Transverse colon (tissue), 4 donors: ENCODE measurements around the gene RIPOR3. TPM values are rescaled to one million over a fixed set of nuclear protein-coding genes. Genes with fewer than 3 reads are reported as not detected.

Experiments used
- DNase-seq: peaks from one replicate; pipeline ENCODE4 v3.0.0-alpha.2; 2019
- H3K27ac ChIP-seq, 4 donors: fragments of 200-600 bp; sonication (generic); 2 replicates each; pipeline ENCODE4 v1.5.1; 2016 to 2018; ENCODE audit warnings: inconsistent platforms in 4 of 4
- H3K27me3 ChIP-seq: fragments of 200-600 bp; sonication (generic); 2 replicates; pipeline ENCODE4 v1.5.1; 2017; ENCODE audit warnings: inconsistent platforms
- H3K36me3 ChIP-seq, 4 donors: fragments of 200-600 bp; sonication (generic); 2 replicates each; pipeline ENCODE4 v1.5.1; 2017 to 2019; ENCODE audit warnings: inconsistent platforms in 4 of 4
- H3K4me1 ChIP-seq, 4 donors: fragments of 200-600 bp; sonication (generic); 2 replicates each; pipeline ENCODE4 v1.5.1; 2017 to 2020; ENCODE audit warnings: inconsistent platforms in 4 of 4
- H3K4me3 ChIP-seq, 4 donors: fragments of 200-600 bp; sonication (generic); 1 replicate in 1 of 4; 2 replicates in 3 of 4; pipeline versions ENCODE4 v1.5.1 to v1.6.1; 2017 to 2019; ENCODE audit warnings: inconsistent platforms in 4 of 4
- H3K9me3 ChIP-seq, 2 donors: fragments of 200-600 bp; sonication (generic); 2 replicates each; pipeline ENCODE4 v1.5.1; 2017 to 2019; ENCODE audit warnings: inconsistent platforms in 2 of 2
- CTCF ChIP-seq, 5 experiments: fragments of 200-600 bp in 3 of 5; fragments of 450-650 bp in 2 of 5; sonication (generic) in 3 of 5; IDR thresholded peaks; 1 replicate in 2 of 5; 2 replicates in 3 of 5; pipeline ENCODE4 v1.5.1; 2016 to 2017; ENCODE audit warnings: antibody characterized with exemption in 5 of 5, inconsistent platforms in 3 of 5, mild to moderate bottlenecking in 2 of 5, moderate library complexity in 1 of 5
- EP300 ChIP-seq: sonication (generic); formaldehyde crosslinking; IDR thresholded peaks from one replicate; pipeline ENCODE4 v1.6.1; 2017; ENCODE audit warnings: antibody characterized with exemption, low read depth
- POLR2A ChIP-seq: fragments of 450-650 bp; IDR thresholded peaks from one replicate; pipeline ENCODE4 v1.6.1; 2016; ENCODE audit warnings: antibody characterized with exemption, mild to moderate bottlenecking, moderate library complexity
- POLR2AphosphoS5 ChIP-seq, 3 donors: sonication (generic); formaldehyde crosslinking; IDR thresholded peaks; one replicate each; pipeline ENCODE4 v1.6.1; 2016; ENCODE audit warnings: antibody characterized with exemption in 3 of 3
- WGBS, 2 donors: methylation state at CpG; one replicate each; pipeline ENCODE4 v1.1.5; 2018; ENCODE audit warnings: low coverage in 1 of 2; 5-methylcytosine and 5-hydroxymethylcytosine counted together
- in situ Hi-C, 4 donors: fragments of 200-750 bp; cut with MboI; loops; one replicate each; pipeline versions ENCODE4 v1.15.0 to v1.15.1; 2017; ENCODE audit warnings: low sequenced_read_pairs in 3 of 4, low pct_ligation_motif_present in 1 of 4, low pct_unique_long_range_greater_than_20kb in 1 of 4
- intact Hi-C: fragments of 100-400 bp; cut with DNase I; formaldehyde crosslinking; loops from one replicate; pipeline ENCODE4 v1.15.1; 2023; ENCODE audit warnings: low total_unique reads
- total RNA-seq, 4 donors: library from RNA; depleted of rRNA; stranded (reverse); fragments of >200 nt; gene quantifications; one replicate each; pipeline ENCODE4 v1.1.0, GENCODE V29; 2016

Gene RIPOR3
- total RNA-seq, 4 donors from 2014 or later = 4.6 to 15.7 (median 8.7) TPM

DNA sequence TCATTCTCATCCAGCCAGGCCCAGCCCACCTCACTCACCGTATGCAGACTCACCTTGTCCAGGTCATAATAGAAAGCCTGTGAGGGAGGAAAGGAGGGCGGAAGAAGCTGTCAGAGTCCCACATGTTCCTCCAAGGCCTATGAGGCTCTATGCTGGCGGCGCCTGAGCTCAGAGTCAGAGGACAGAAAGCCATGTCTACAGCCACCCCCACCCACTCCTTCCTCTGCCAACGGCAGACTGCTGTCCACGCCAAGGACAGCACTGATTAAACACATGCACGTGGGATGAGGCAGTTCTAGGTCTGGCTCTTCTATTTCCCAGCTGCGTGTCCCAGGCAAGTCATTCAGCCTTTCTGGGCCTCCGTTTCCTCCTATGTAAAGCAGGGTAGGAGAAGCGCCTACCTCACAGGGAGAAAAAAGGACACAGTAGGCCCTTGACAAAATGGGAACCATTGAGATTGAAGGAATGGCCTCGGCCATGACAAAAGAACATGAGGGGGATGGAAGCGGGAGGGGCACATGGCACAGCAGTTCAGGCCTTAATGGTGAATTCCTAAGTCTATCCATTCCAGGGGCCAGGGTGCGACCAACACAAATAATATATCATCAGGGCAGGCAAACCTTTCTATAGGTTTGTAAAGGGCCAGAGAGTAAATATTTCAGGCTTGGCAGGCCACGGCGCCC is 80.1 kb downstream of the RIPOR3 start:
- Histone ChIP-seq H3K27ac (no peak overlapping the region), H3K4me1 (no peaks in the 10 kb centered on the region), H3K36me3 (no peaks in the 10 kb centered on the region), H3K27me3 (no peaks in the 10 kb centered on the region), H3K9me3 (no peaks in the 10 kb centered on the region), H3K4me3 (no peak overlapping the region)
- intact Hi-C loops (no loop called here), in situ Hi-C loops (no loop called here)
- no peak for DNase-seq
- TF ChIP-seq EP300 (no peak), POLR2A (no peak), POLR2AphosphoS5 (IDR thresholded peaks at IDR 0.05) (no peak), CTCF (IDR thresholded peaks at IDR 0.05) (no peak)
- 69% methylated on average over 15 of the region's 15 CpGs; no CpG with 5 or more reads in 1 of the 2 donors for WGBS, 2 donors

DNA sequence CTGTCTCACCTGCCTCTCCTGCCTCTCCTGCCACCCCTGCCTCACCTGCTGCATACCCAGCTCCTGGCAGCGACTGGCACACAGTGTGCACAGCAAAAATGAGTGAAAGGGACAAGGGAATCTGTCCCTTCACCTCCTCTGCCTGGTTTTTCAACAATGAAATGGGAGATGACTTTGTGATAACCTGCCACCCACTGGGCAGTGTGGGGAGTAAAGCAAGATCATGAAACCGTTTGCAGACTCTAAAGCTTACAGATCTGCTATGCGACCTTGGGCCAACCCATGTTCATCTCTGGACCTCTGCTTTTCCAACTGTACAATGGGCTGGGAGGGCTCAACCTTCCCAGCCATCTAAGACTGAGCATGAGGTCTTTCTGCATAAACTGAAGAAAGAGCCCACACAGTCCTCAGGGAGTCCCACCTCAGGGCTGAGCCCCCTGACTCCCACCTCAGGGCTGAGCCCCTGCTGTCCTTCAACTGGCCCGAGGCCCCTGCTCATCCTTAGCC is 81.1 kb downstream of the RIPOR3 start:
- no peak overlapping the region for H3K4me3 ChIP-seq
- in situ Hi-C loops = no loop called here
- TF ChIP-seq POLR2AphosphoS5 (IDR thresholded peaks at IDR 0.05) (no peak), POLR2A (no peak)
- H3K9me3 ChIP-seq = no peaks in the 10 kb centered on the region
- H3K27me3 ChIP-seq = no peaks in the 10 kb centered on the region
- intact Hi-C loops = no loop called here
- no peaks in the 10 kb centered on the region for H3K4me1 ChIP-seq
- H3K36me3 ChIP-seq = no peaks in the 10 kb centered on the region
- H3K27ac ChIP-seq = no peak overlapping the region
- 40 to 65% methylated on average over 1 to 4 of the region's 4 CpGs for WGBS, 2 donors
- DNase-seq = no peak

DNA sequence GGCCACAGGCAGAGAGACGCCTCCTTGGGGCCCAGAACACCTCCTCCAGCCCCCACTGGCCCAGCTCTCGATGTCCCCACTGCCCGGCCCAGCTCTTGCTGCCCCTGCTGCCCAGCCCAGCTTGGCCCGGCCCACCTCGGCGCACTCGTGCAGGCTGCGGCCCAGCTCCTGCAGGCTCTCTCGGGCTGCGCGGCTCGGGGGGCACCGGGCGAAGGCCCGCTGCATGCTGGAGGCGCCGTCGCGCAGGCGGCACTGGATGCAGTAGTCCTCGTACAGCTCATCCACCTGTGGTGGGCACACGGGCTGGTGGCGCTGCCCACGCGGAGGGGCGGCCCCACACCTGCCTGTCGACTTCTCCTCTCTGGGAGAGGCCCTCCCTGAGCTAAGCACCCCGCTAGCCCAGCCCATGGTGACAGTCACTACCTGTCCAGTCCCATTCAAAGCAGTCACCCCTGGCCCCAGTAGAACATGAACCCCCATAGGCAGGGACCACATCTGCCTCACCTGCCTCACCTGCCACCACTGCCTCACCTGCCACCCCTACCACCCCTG is 81.8 kb downstream of the RIPOR3 start:
- in situ Hi-C loops = no loop called here
- intact Hi-C loops = no loop called here
- no peaks in the 10 kb centered on the region for H3K36me3 ChIP-seq
- H3K27ac ChIP-seq = no peak overlapping the region
- H3K4me3 ChIP-seq = no peak overlapping the region
- TF ChIP-seq POLR2AphosphoS5 (IDR thresholded peaks at IDR 0.05) = no peak
- no peaks in the 10 kb centered on the region for H3K4me1 ChIP-seq
- no peaks in the 10 kb centered on the region for H3K9me3 ChIP-seq
- no peaks in the 10 kb centered on the region for H3K27me3 ChIP-seq
- 80% methylated on average over 3 of the region's 28 CpGs; no CpG with 5 or more reads in 1 of the 2 donors for WGBS, 2 donors
- no peak for DNase-seq

- in situ Hi-C loops = no loop called here
- 92% methylated on average over 12 of the region's 13 CpGs; no CpG with 5 or more reads in 1 of the 2 donors for WGBS, 2 donors
- no peak overlapping the region for H3K27ac ChIP-seq
- no peaks in the 10 kb centered on the region for H3K36me3 ChIP-seq
- intact Hi-C loops = no loop called here
- H3K4me3 ChIP-seq = no peak overlapping the region
- H3K27me3 ChIP-seq = no peaks in the 10 kb centered on the region
- H3K9me3 ChIP-seq = no peaks in the 10 kb centered on the region
- no peak for TF ChIP-seq POLR2A
- no peaks in the 10 kb centered on the region for H3K4me1 ChIP-seq
- DNase-seq = no peak
These were observed 82.6 kb downstream of the RIPOR3 start for GRCh38 chr20:50608750-50609104.

DNA sequence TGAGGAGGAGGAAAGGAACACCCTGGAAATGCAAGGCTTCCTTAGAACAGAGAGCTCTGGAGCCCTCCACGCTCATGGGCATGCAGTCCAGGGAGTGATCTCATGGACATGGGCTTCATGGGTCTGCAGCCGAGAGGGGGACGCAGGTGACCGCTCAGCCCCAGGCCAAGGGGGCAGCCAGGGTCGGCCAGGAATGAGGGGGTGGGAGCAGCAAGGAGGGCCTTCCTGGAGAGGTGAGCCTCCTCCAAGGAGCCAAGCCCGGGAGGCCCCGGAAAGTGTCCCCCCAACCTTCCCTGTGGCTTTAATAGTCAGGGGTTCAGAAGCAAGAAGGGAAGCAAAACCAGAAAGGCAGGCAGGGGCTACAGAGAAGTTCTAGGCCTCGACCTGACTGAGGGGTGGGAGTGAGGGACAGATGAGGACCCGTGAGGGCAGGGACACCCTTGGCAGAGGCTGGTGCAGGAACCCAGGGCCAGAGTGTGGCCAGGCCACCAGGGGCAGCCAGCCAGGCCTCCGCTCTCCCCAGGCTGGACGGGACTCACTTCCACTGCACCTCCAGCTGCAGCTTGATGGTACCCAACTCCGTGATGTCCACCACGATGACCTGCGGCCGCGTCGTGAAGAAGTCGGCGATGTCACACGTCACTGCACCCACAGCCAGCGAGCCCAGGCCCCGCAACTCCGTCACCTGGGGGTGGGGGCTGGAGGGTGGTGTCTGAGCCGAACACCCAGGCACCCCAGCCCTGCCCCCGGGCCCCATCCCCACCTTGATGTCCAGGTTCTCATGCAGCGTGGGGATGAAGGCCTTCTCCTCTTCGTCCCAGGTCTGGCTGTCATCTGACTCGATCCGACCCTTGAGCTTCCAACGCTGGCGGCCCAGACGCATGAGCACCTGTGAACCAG is 83.2 kb downstream of the RIPOR3 start:
- in situ Hi-C loops = no loop called here
- intact Hi-C loops = no loop called here
- Histone ChIP-seq H3K4me3 (no peak overlapping the region), H3K27me3 (no peaks in the 10 kb centered on the region), H3K9me3 (no peaks in the 10 kb centered on the region), H3K27ac (no peak overlapping the region), H3K36me3 (no peaks in the 10 kb centered on the region), H3K4me1 (no peaks in the 10 kb centered on the region)
- no peak for DNase-seq
- 79 to 90% methylated on average over 2 to 22 of the region's 32 CpGs for WGBS, 2 donors
- TF ChIP-seq POLR2AphosphoS5 (IDR thresholded peaks at IDR 0.05) (no peak), EP300 (no peak), CTCF (IDR thresholded peaks at IDR 0.05) (no peak)
